ENCODE measurements around the gene CLDN19.
"Not testable (repeated sequence)": the region's sequence is repeated elsewhere in the genome, so short reads cannot be mapped to it uniquely, and the experiment has no call there.

GRCh38 chr1:42712808-42713207, 27.2 kb downstream of the CLDN19 start:
- not testable (repeated sequence) for TF ChIP-seq CTCF, POLR2A (IDR thresholded peaks at IDR 0.05)
